VCaP (cell line): ENCODE results near the gene IL36RN.

Experiments used
- H3K27ac ChIP-seq: fragments of 450-650 bp; 2 replicates; pipeline ENCODE4 v1.5.1; 2017
- TF ChIP-seq, protein P1 (sequence below): fragments of 450-650 bp; conservative IDR thresholded peaks from 2 replicates; pipeline ENCODE4 v1.5.1; 2017; ENCODE audit warnings: mild to moderate bottlenecking, moderate library complexity

Gene IL36RN

GRCh38 chr2:113104054-113104611 lies 45.1 kb downstream of the IL36RN start:
- TF ChIP-seq, protein P1, sequence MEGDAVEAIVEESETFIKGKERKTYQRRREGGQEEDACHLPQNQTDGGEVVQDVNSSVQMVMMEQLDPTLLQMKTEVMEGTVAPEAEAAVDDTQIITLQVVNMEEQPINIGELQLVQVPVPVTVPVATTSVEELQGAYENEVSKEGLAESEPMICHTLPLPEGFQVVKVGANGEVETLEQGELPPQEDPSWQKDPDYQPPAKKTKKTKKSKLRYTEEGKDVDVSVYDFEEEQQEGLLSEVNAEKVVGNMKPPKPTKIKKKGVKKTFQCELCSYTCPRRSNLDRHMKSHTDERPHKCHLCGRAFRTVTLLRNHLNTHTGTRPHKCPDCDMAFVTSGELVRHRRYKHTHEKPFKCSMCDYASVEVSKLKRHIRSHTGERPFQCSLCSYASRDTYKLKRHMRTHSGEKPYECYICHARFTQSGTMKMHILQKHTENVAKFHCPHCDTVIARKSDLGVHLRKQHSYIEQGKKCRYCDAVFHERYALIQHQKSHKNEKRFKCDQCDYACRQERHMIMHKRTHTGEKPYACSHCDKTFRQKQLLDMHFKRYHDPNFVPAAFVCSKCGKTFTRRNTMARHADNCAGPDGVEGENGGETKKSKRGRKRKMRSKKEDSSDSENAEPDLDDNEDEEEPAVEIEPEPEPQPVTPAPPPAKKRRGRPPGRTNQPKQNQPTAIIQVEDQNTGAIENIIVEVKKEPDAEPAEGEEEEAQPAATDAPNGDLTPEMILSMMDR, result no peak
- H3K27ac ChIP-seq, result no peak overlapping the region

GRCh38 chr2:113105047-113105785 lies 46.2 kb downstream of the IL36RN start:
- H3K27ac ChIP-seq, result no peak overlapping the region
- TF ChIP-seq, protein P1, result no peak

GRCh38 chr2:113111121-113111520 lies 52.1 kb downstream of the IL36RN start:
- H3K27ac ChIP-seq, result no peak overlapping the region
- TF ChIP-seq, protein P1, result no peak

- H3K27ac ChIP-seq, result no peak overlapping the region
- TF ChIP-seq, protein P1, result no peak
These were observed 52.9 kb downstream of the IL36RN start for GRCh38 chr2:113111823-113112287.

DNA sequence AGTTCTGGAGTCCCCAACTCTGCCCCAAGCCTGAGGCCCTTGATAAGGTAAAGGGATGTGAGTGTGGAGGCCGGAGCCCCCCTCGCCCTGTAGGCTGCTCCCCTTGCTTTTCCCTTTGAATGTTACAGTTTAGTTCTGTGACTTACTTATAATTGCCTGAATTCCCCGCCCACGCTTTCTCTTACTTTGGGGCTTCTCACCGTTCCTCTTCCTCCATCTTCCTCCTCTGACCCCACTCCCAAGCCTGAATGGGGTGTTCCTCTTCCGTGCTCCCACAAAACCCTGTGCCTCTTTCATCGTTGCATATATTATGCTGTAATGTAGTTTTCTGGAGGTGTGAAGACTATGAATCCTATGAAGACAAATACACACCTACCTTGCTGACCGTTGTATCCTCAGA lies 53.4 kb downstream of the IL36RN start:
- no peak overlapping the region for H3K27ac ChIP-seq
- TF ChIP-seq, protein P1, result no peak

- TF ChIP-seq, protein P1, result no peak
- no peak overlapping the region for H3K27ac ChIP-seq
These were observed 53.9 kb downstream of the IL36RN start for GRCh38 chr2:113112871-113113270.

GRCh38 chr2:113113807-113114206 lies 54.8 kb downstream of the IL36RN start:
- no peak overlapping the region for H3K27ac ChIP-seq
- TF ChIP-seq, protein P1, result no peak
